ENCODE data around the gene KCTD16.

KCTD16 gene

DNA sequence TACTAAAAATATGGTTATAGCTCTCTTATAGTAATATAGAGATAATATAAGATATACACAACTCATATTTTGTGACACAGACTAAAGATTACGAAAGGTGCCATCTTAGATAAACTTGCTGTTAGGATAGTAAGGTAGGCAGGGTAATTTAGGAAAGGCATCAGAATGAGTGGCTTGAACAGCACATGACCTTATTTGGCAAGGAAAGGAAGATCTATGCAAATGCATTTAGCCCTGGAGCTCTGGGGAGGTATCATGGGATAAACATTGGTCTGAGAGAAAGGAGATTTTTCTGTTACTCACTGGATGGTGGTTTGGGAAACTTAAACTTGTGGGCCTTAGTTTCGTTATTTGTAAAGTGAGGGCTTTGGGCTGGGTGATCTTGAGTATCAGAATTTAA lies 65.8 kb downstream of the KCTD16 start:
- H3K4me1 ChIP-seq (ENCODE audit: control insufficient read depth in 1 of 2, insufficient read depth in 2 of 2, low read length in 2 of 2): no peaks in the 10 kb centered on the region
- H3K36me3 ChIP-seq (ENCODE audit: control insufficient read depth in 1 of 2, insufficient read depth in 2 of 2, low read length in 2 of 2): no peaks in the 10 kb centered on the region
- H3K27ac ChIP-seq (ENCODE audit: low read depth, low read length): no peak overlapping the region
- no peak overlapping the region for H3K9ac ChIP-seq (ENCODE audit: low read depth in 1 of 2, low read length in 2 of 2)
- no peaks in the 10 kb centered on the region for H3K9me3 ChIP-seq (ENCODE audit: control insufficient read depth in 1 of 2, low read length in 2 of 2)
- H3K4me3 ChIP-seq (ENCODE audit: low read depth in 1 of 2, low read length in 2 of 2): no peak overlapping the region
- H3K27me3 ChIP-seq (ENCODE audit: control insufficient read depth in 1 of 2, insufficient read depth in 2 of 2, low read length in 2 of 2): no peaks in the 10 kb centered on the region

DNA sequence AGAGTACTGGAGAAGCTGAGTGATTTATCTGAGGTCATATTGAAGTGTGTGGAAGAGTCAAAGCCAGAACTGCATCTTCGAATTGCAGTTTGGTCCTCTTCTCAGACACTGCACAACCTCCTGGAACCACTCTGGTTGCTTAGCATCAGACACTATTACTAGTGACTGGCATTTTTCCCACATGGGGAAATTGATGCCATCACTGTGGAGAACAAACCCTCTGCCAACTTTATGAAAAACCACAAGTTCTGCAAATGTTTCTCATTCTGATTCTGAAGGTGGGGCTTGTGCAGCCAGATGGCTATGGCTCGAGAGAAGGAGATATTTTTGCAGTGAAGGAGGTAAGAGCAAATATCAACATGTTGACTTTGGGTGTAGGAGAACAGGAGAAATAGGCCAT lies 67.2 kb downstream of the KCTD16 start:
- Histone ChIP-seq H3K27me3 (ENCODE audit: control insufficient read depth in 1 of 2, insufficient read depth in 2 of 2, low read length in 2 of 2) (no peaks in the 10 kb centered on the region), H3K27ac (ENCODE audit: low read depth, low read length) (no peak overlapping the region), H3K36me3 (ENCODE audit: control insufficient read depth in 1 of 2, insufficient read depth in 2 of 2, low read length in 2 of 2) (no peaks in the 10 kb centered on the region), H3K9ac (ENCODE audit: low read depth in 1 of 2, low read length in 2 of 2) (no peak overlapping the region), H3K4me1 (ENCODE audit: control insufficient read depth in 1 of 2, insufficient read depth in 2 of 2, low read length in 2 of 2) (no peaks in the 10 kb centered on the region), H3K9me3 (ENCODE audit: control insufficient read depth in 1 of 2, low read length in 2 of 2) (no peaks in the 10 kb centered on the region), H3K4me3 (ENCODE audit: low read depth in 1 of 2, low read length in 2 of 2) (no peak overlapping the region)

GRCh38 chr5:144247131-144247530 lies 76.5 kb downstream of the KCTD16 start:
- Histone ChIP-seq H3K27me3 (ENCODE audit: control insufficient read depth in 1 of 2, insufficient read depth in 2 of 2, low read length in 2 of 2) (no peaks in the 10 kb centered on the region), H3K9ac (ENCODE audit: low read depth in 1 of 2, low read length in 2 of 2) (no peak overlapping the region), H3K4me3 (ENCODE audit: low read depth in 1 of 2, low read length in 2 of 2) (no peak overlapping the region), H3K36me3 (ENCODE audit: control insufficient read depth in 1 of 2, insufficient read depth in 2 of 2, low read length in 2 of 2) (no peaks in the 10 kb centered on the region), H3K27ac (ENCODE audit: low read depth, low read length) (no peak overlapping the region), H3K9me3 (ENCODE audit: control insufficient read depth in 1 of 2, low read length in 2 of 2) (no peaks in the 10 kb centered on the region), H3K4me1 (ENCODE audit: control insufficient read depth in 1 of 2, insufficient read depth in 2 of 2, low read length in 2 of 2) (no peaks in the 10 kb centered on the region)

- Histone ChIP-seq H3K27me3 (ENCODE audit: control insufficient read depth in 1 of 2, insufficient read depth in 2 of 2, low read length in 2 of 2) (no peaks in the 10 kb centered on the region), H3K9me3 (ENCODE audit: control insufficient read depth in 1 of 2, low read length in 2 of 2) (no peaks in the 10 kb centered on the region), H3K27ac (ENCODE audit: low read depth, low read length) (no peak overlapping the region), H3K36me3 (ENCODE audit: control insufficient read depth in 1 of 2, insufficient read depth in 2 of 2, low read length in 2 of 2) (no peaks in the 10 kb centered on the region), H3K4me3 (ENCODE audit: low read depth in 1 of 2, low read length in 2 of 2) (no peak overlapping the region), H3K9ac (ENCODE audit: low read depth in 1 of 2, low read length in 2 of 2) (no peak overlapping the region), H3K4me1 (ENCODE audit: control insufficient read depth in 1 of 2, insufficient read depth in 2 of 2, low read length in 2 of 2) (no peaks in the 10 kb centered on the region)
Observed at GRCh38 chr5:144248015-144248414, 77.3 kb downstream of the KCTD16 start.

DNA sequence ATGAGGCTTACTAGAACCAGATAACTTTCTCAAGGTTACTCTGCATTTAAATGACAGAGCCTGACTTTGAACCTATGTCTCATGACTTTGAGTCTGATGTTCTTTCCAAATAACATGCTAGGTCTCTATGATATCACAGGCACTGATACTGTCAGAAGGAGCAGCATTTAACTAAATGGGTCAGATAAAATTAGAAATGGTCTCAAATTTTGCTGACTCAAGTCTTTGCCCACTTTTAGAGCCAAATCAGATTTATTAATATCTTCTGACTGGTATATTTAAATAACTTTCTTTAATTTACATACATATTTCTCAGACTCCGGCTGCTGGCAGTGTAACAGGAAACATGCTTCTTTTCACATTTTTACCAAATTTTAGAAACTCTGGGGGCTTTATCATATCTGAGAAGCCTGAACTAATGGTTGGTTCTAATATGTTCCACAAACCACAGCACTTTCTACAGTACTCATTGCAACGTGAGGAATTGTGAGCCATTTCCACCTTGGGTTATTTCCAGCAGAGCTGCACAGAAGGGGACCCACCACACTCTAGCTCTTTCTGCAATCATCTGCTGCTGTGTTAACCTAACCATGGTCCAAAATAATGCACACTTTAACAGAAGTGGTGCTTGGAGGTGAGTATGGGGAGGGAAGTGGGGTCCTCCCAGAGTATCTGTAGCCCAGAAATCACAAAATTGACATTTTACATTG lies 79.2 kb downstream of the KCTD16 start:
- Histone ChIP-seq H3K27ac (ENCODE audit: low read depth, low read length) (no peak overlapping the region), H3K4me1 (ENCODE audit: control insufficient read depth in 1 of 2, insufficient read depth in 2 of 2, low read length in 2 of 2) (no peaks in the 10 kb centered on the region), H3K36me3 (ENCODE audit: control insufficient read depth in 1 of 2, insufficient read depth in 2 of 2, low read length in 2 of 2) (no peaks in the 10 kb centered on the region), H3K9me3 (ENCODE audit: control insufficient read depth in 1 of 2, low read length in 2 of 2) (no peaks in the 10 kb centered on the region), H3K4me3 (ENCODE audit: low read depth in 1 of 2, low read length in 2 of 2) (no peak overlapping the region), H3K9ac (ENCODE audit: low read depth in 1 of 2, low read length in 2 of 2) (no peak overlapping the region), H3K27me3 (ENCODE audit: control insufficient read depth in 1 of 2, insufficient read depth in 2 of 2, low read length in 2 of 2) (no peaks in the 10 kb centered on the region)

- no peaks in the 10 kb centered on the region for H3K9me3 ChIP-seq (ENCODE audit: control insufficient read depth in 1 of 2, low read length in 2 of 2)
- H3K4me1 ChIP-seq (ENCODE audit: control insufficient read depth in 1 of 2, insufficient read depth in 2 of 2, low read length in 2 of 2): no peaks in the 10 kb centered on the region
- no peaks in the 10 kb centered on the region for H3K27me3 ChIP-seq (ENCODE audit: control insufficient read depth in 1 of 2, insufficient read depth in 2 of 2, low read length in 2 of 2)
- H3K9ac ChIP-seq (ENCODE audit: low read depth in 1 of 2, low read length in 2 of 2): no peak overlapping the region
- no peak overlapping the region for H3K27ac ChIP-seq (ENCODE audit: low read depth, low read length)
- no peak overlapping the region for H3K4me3 ChIP-seq (ENCODE audit: low read depth in 1 of 2, low read length in 2 of 2)
- no peaks in the 10 kb centered on the region for H3K36me3 ChIP-seq (ENCODE audit: control insufficient read depth in 1 of 2, insufficient read depth in 2 of 2, low read length in 2 of 2)
Observed at GRCh38 chr5:144254552-144254951, 83.9 kb downstream of the KCTD16 start.

DNA sequence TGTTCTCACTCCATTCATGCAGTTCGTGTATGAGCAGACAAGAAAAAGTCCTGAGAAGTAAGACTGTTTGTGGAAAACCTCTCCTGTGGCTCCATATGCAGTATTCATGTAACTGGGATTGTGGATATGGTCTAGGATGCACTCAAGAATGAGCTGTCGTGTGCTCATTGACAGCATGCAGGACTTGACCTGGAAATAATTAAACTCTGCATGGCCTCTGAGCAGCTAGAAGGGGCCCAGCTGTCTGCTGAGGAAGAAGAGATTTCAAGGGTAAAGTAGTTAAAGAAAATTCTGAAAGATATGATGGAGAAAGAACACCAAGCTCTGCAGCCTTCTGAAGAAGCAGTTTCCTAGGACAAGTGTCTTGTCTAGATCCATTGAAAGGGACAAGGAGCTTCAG lies 89.4 kb downstream of the KCTD16 start:
- no peaks in the 10 kb centered on the region for H3K36me3 ChIP-seq (ENCODE audit: control insufficient read depth in 1 of 2, insufficient read depth in 2 of 2, low read length in 2 of 2)
- no peaks in the 10 kb centered on the region for H3K4me1 ChIP-seq (ENCODE audit: control insufficient read depth in 1 of 2, insufficient read depth in 2 of 2, low read length in 2 of 2)
- H3K27me3 ChIP-seq (ENCODE audit: control insufficient read depth in 1 of 2, insufficient read depth in 2 of 2, low read length in 2 of 2): no peaks in the 10 kb centered on the region
- H3K9ac ChIP-seq (ENCODE audit: low read depth in 1 of 2, low read length in 2 of 2): no peak overlapping the region
- no peaks in the 10 kb centered on the region for H3K9me3 ChIP-seq (ENCODE audit: control insufficient read depth in 1 of 2, low read length in 2 of 2)
- H3K4me3 ChIP-seq (ENCODE audit: low read depth in 1 of 2, low read length in 2 of 2): no peak overlapping the region
- H3K27ac ChIP-seq (ENCODE audit: low read depth, low read length): no peak overlapping the region

DNA sequence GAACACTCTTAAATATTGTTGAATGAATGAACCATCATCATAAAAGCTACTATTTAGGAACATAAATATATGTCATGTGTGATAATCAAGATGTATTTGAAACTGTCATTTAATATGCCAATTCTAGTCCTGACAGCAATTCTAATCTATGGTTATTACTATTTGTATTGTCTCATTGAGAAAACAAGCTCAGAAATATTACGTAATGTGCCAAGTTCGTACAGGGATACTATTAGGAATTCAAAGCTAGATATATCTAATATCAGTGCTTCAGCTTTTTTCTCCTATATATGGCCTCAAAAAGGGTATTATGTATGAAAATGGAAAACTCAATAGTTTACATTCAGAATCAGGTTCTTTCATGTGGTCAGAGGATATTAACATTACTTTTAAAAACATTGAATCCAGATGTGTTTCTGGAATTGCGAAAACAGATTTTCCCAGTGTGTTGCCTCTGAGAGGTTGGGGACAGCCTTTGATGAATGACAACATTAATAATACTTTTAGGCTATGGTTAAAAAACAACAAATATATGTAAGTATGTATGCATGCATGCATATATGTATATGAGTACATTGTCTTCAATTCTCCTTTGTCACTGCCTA lies 95.1 kb downstream of the KCTD16 start:
- Histone ChIP-seq H3K36me3 (ENCODE audit: control insufficient read depth in 1 of 2, insufficient read depth in 2 of 2, low read length in 2 of 2) (no peaks in the 10 kb centered on the region), H3K4me3 (ENCODE audit: low read depth in 1 of 2, low read length in 2 of 2) (no peak overlapping the region), H3K27me3 (ENCODE audit: control insufficient read depth in 1 of 2, insufficient read depth in 2 of 2, low read length in 2 of 2) (no peaks in the 10 kb centered on the region), H3K27ac (ENCODE audit: low read depth, low read length) (no peak overlapping the region), H3K9me3 (ENCODE audit: control insufficient read depth in 1 of 2, low read length in 2 of 2) (no peaks in the 10 kb centered on the region), H3K4me1 (ENCODE audit: control insufficient read depth in 1 of 2, insufficient read depth in 2 of 2, low read length in 2 of 2) (no peaks in the 10 kb centered on the region), H3K9ac (ENCODE audit: low read depth in 1 of 2, low read length in 2 of 2) (no peak overlapping the region)

GRCh38 chr5:144267961-144268513 lies 97.4 kb downstream of the KCTD16 start:
- H3K4me3 ChIP-seq (ENCODE audit: low read depth in 1 of 2, low read length in 2 of 2): no peak overlapping the region

GRCh38 chr5:144273232-144274027 lies 102.8 kb downstream of the KCTD16 start:
- peaks cover 0 to 3% of the 10 kb centered on the region in 2 donors for H3K9me3 ChIP-seq (ENCODE audit: control insufficient read depth in 1 of 2, low read length in 2 of 2)
- no peaks in the 10 kb centered on the region for H3K36me3 ChIP-seq (ENCODE audit: control insufficient read depth in 1 of 2, insufficient read depth in 2 of 2, low read length in 2 of 2)
- no peak overlapping the region for H3K9ac ChIP-seq (ENCODE audit: low read depth in 1 of 2, low read length in 2 of 2)
- H3K27ac ChIP-seq (ENCODE audit: low read depth, low read length): no peak overlapping the region
- H3K4me1 ChIP-seq (ENCODE audit: control insufficient read depth in 1 of 2, insufficient read depth in 2 of 2, low read length in 2 of 2): no peaks in the 10 kb centered on the region
- no peak overlapping the region for H3K4me3 ChIP-seq (ENCODE audit: low read depth in 1 of 2, low read length in 2 of 2)
- no peaks in the 10 kb centered on the region for H3K27me3 ChIP-seq (ENCODE audit: control insufficient read depth in 1 of 2, insufficient read depth in 2 of 2, low read length in 2 of 2)

More at GRCh38 chr5:144267961-144268513, 97.4 kb downstream of the KCTD16 start:
- no peak overlapping the region for H3K9ac ChIP-seq (ENCODE audit: low read depth in 1 of 2, low read length in 2 of 2)
- H3K27ac ChIP-seq (ENCODE audit: low read depth, low read length): no peak overlapping the region
- no peaks in the 10 kb centered on the region for H3K36me3 ChIP-seq (ENCODE audit: control insufficient read depth in 1 of 2, insufficient read depth in 2 of 2, low read length in 2 of 2)
- no peaks in the 10 kb centered on the region for H3K27me3 ChIP-seq (ENCODE audit: control insufficient read depth in 1 of 2, insufficient read depth in 2 of 2, low read length in 2 of 2)
- no peaks in the 10 kb centered on the region for H3K4me1 ChIP-seq (ENCODE audit: control insufficient read depth in 1 of 2, insufficient read depth in 2 of 2, low read length in 2 of 2)
- H3K9me3 ChIP-seq (ENCODE audit: control insufficient read depth in 1 of 2, low read length in 2 of 2): peaks cover 0 to 3% of the 10 kb centered on the region in 2 donors

Data from duodenal mucosa (tissue), 2 donors.